ENCODE data around the gene GLS2.

Gene GLS2

DNA sequence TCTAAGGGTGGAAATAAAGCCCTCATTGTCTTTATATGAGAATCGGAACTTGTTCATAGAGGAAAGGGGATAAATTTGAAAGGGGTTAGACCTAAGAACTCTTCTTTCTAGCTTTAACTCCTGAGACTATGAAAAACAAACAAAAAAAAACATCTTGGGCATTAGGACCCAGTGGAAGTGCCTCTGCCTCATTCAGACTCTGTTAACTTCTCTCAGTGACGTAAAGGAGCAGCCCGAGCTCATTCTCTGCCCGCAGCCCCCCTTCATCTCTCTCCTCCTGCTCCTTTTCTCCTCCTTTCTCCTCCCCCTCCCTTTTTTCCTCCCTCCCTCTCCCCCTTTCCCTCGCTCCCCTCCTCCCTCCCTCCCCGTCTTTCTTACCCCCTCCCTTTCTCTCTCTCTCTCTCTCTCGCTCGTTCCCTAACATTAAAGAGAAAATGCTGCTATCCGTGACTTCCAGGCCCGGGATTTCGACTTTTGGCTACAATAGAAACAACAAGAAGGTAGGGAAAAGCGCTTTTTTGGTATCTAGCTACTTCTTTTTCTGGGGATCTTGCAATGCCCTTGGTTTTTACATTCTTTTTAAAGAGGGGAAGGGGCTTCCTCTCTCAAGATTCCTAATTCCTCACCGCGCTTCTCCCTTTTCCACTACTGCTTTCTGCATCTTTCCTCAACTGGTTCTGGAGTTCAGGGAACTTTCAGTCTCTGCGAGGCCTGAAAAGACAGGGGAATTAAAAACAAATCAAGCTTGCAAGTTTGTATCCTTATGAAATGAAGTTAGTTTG lies 33.8 kb upstream of the GLS2 start, which contains the start of gene RBMS2:
Gene RBMS2 (plus strand): TSS at position 231 of the 782 bp plus-strand sequence. CDS start 204 bp downstream, at position 435.
- peak within 1 kb of the TSS; percentile 75 for H3K4me3 ChIP-seq (ENCODE audit: low read length, poor library complexity, severe bottlenecking)
- no peaks in the 10 kb centered on the region for H4K20me1 ChIP-seq (ENCODE audit: insufficient read depth, low read length, poor library complexity, severe bottlenecking)
- no peaks in the 10 kb centered on the region for H3K9me2 ChIP-seq (replicated peaks; ENCODE audit: low read depth, low read length)
- peak within 1 kb of the TSS; percentile 73 for H3K9ac ChIP-seq (ENCODE audit: low read depth, low read length, poor library complexity, severe bottlenecking)
- peaks cover 24% of the 10 kb centered on the region for H3K4me1 ChIP-seq (ENCODE audit: insufficient read depth, low read length, poor library complexity, severe bottlenecking)
- no peaks in the 10 kb centered on the region for H3K36me3 ChIP-seq (ENCODE audit: insufficient read depth, low read length)
- no peaks in the 10 kb centered on the region for H3K9me3 ChIP-seq (ENCODE audit: insufficient read depth, low read depth, low read length)
- peak within 1 kb of the TSS; percentile 87 for H3K4me2 ChIP-seq (ENCODE audit: low read depth, low read length, poor library complexity, severe bottlenecking)
- no peaks in the 10 kb centered on the region for H3K27me3 ChIP-seq (ENCODE audit: insufficient read depth, low read length, poor library complexity, severe bottlenecking)
- H3F3A ChIP-seq (ENCODE audit: low read depth), result no peaks in the 10 kb centered on the region
- peaks cover 7% of the 10 kb centered on the region for H3K79me2 ChIP-seq (ENCODE audit: insufficient read depth, low read length)
- peak within 1 kb of the TSS; percentile 87 for H2AFZ ChIP-seq (ENCODE audit: low read length)
- no peak for TF ChIP-seq EZH2phosphoT487 (IDR thresholded peaks at IDR 0.05; ENCODE audit: borderline replicate concordance)

DNA sequence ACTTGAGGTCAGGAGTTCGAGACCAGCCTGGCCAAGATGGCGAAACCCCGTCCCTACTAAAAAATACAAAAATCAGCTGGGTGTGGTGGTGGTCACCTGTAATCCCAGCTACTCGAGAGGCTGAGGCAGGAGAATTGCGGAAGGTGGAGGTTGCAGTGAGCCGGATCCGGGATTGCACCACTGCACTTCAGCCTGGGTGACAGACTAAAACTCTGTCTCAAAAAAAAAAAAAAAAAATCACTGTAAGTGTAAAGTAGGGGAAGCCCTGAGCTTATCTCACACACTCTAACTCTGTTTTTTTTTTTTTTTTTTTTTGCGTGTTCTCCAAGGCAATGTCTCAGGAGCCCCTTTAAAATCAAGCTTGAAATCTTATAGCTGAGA lies 33.2 kb upstream of the GLS2 start:
- Histone ChIP-seq H3K4me3 (ENCODE audit: low read length, poor library complexity, severe bottlenecking) (peak overlapping the region; percentile 75), H3K4me1 (ENCODE audit: insufficient read depth, low read length, poor library complexity, severe bottlenecking) (peaks cover 20% of the 10 kb centered on the region), H2AFZ (ENCODE audit: low read length) (peak overlapping the region; percentile 87)

GRCh38 chr12:56520506-56520905 lies 32.5 kb upstream of the GLS2 start:
- Histone ChIP-seq H4K20me1 (ENCODE audit: insufficient read depth, low read length, poor library complexity, severe bottlenecking) (no peaks in the 10 kb centered on the region), H3K9ac (ENCODE audit: low read depth, low read length, poor library complexity, severe bottlenecking) (no peak overlapping the region), H3K4me2 (ENCODE audit: low read depth, low read length, poor library complexity, severe bottlenecking) (peak overlapping the region; percentile 87), H3F3A (ENCODE audit: low read depth) (no peaks in the 10 kb centered on the region), H3K27me3 (ENCODE audit: insufficient read depth, low read length, poor library complexity, severe bottlenecking) (no peaks in the 10 kb centered on the region), H3K9me2 (replicated peaks; ENCODE audit: low read depth, low read length) (no peaks in the 10 kb centered on the region), H3K9me3 (ENCODE audit: insufficient read depth, low read depth, low read length) (no peaks in the 10 kb centered on the region), H2AFZ (ENCODE audit: low read length) (peak overlapping the region; percentile 61), H3K79me2 (ENCODE audit: insufficient read depth, low read length) (peaks cover 7% of the 10 kb centered on the region), H3K4me1 (ENCODE audit: insufficient read depth, low read length, poor library complexity, severe bottlenecking) (peaks cover 20% of the 10 kb centered on the region), H3K4me3 (ENCODE audit: low read length, poor library complexity, severe bottlenecking) (no peak overlapping the region), H3K36me3 (ENCODE audit: insufficient read depth, low read length) (no peaks in the 10 kb centered on the region)
- TF ChIP-seq, protein P1, sequence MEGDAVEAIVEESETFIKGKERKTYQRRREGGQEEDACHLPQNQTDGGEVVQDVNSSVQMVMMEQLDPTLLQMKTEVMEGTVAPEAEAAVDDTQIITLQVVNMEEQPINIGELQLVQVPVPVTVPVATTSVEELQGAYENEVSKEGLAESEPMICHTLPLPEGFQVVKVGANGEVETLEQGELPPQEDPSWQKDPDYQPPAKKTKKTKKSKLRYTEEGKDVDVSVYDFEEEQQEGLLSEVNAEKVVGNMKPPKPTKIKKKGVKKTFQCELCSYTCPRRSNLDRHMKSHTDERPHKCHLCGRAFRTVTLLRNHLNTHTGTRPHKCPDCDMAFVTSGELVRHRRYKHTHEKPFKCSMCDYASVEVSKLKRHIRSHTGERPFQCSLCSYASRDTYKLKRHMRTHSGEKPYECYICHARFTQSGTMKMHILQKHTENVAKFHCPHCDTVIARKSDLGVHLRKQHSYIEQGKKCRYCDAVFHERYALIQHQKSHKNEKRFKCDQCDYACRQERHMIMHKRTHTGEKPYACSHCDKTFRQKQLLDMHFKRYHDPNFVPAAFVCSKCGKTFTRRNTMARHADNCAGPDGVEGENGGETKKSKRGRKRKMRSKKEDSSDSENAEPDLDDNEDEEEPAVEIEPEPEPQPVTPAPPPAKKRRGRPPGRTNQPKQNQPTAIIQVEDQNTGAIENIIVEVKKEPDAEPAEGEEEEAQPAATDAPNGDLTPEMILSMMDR (conservative IDR thresholded peaks at IDR 0.05; ENCODE audit: low read length), result no peak
- no peak for TF ChIP-seq EZH2phosphoT487 (IDR thresholded peaks at IDR 0.05; ENCODE audit: borderline replicate concordance)

More for the DNA sequence above, 33.2 kb upstream of the GLS2 start:
- H4K20me1 ChIP-seq (ENCODE audit: insufficient read depth, low read length, poor library complexity, severe bottlenecking), result no peaks in the 10 kb centered on the region
- peak overlapping the region; percentile 87 for H3K4me2 ChIP-seq (ENCODE audit: low read depth, low read length, poor library complexity, severe bottlenecking)
- peak overlapping the region; percentile 73 for H3K9ac ChIP-seq (ENCODE audit: low read depth, low read length, poor library complexity, severe bottlenecking)
- no peaks in the 10 kb centered on the region for H3K27me3 ChIP-seq (ENCODE audit: insufficient read depth, low read length, poor library complexity, severe bottlenecking)
- H3K9me2 ChIP-seq (replicated peaks; ENCODE audit: low read depth, low read length), result no peaks in the 10 kb centered on the region
- H3K36me3 ChIP-seq (ENCODE audit: insufficient read depth, low read length), result no peaks in the 10 kb centered on the region
- TF ChIP-seq EZH2phosphoT487 (IDR thresholded peaks at IDR 0.05; ENCODE audit: borderline replicate concordance), result no peak
- TF ChIP-seq, protein P1 (conservative IDR thresholded peaks at IDR 0.05; ENCODE audit: low read length), result no peak
- H3K79me2 ChIP-seq (ENCODE audit: insufficient read depth, low read length), result peaks cover 7% of the 10 kb centered on the region
- no peaks in the 10 kb centered on the region for H3F3A ChIP-seq (ENCODE audit: low read depth)
- no peaks in the 10 kb centered on the region for H3K9me3 ChIP-seq (ENCODE audit: insufficient read depth, low read depth, low read length)

Data from Loucy (cell line).